Right lobe of liver (tissue), 6 donors: ENCODE data around the gene MYH7B. TPM values are rescaled to one million over a fixed set of nuclear protein-coding genes. Genes with fewer than 3 reads are reported as not detected.

ENCODE experiments used
- ATAC-seq, 4 donors: fragments of 200-7000 bp; cut with Tn5 transposase; one replicate each; pipeline ENCODE4 v1.9.1; 2020; ENCODE audit warnings: mild to moderate bottlenecking in 4 of 4, moderate library complexity in 4 of 4
- DNase-seq, 3 donors: peaks; one replicate each; pipeline ENCODE4 v3.0.0-alpha.2; 2020
- H3K27ac ChIP-seq, 3 donors: fragments of 200-600 bp; one replicate each; pipeline ENCODE4 v1.8.0; 2022
- H3K27me3 ChIP-seq, 2 donors: fragments of 200-600 bp; one replicate each; pipeline ENCODE4 v1.8.0; 2022
- H3K36me3 ChIP-seq, 4 donors: fragments of 200-600 bp; sonication (generic) in 1 of 4; one replicate each; pipeline versions ENCODE4 v1.5.1 to v1.8.0; 2017 to 2022; ENCODE audit warnings: control low read depth in 1 of 4
- H3K4me1 ChIP-seq, 4 donors: fragments of 200-600 bp; sonication (generic) in 1 of 4; one replicate each; pipeline versions ENCODE4 v1.5.1 to v1.8.0; 2017 to 2022; ENCODE audit warnings: control low read depth in 1 of 4
- H3K4me3 ChIP-seq, 3 donors: fragments of 200-600 bp; one replicate each; pipeline ENCODE4 v1.8.0; 2022
- H3K9me3 ChIP-seq, 4 donors: fragments of 200-600 bp; sonication (generic) in 1 of 4; one replicate each; pipeline versions ENCODE4 v1.5.1 to v1.8.0; 2017 to 2022; ENCODE audit warnings: control low read depth in 1 of 4
- CTCF ChIP-seq, 4 donors: fragments of 200-600 bp in 3 of 4; fragments of 450-650 bp in 1 of 4; IDR thresholded peaks; one replicate each; pipeline versions ENCODE4 v1.5.1 to v1.8.0; 2016 to 2022; ENCODE audit warnings: antibody characterized with exemption in 4 of 4, mild to moderate bottlenecking in 2 of 4
- POLR2A ChIP-seq: fragments of 450-650 bp; IDR thresholded peaks from one replicate; pipeline ENCODE4 v1.6.1; 2017; ENCODE audit warnings: antibody characterized with exemption, mild to moderate bottlenecking
- WGBS: methylation state at CpG from one replicate; pipeline ENCODE4 v1.1.6; 2018; ENCODE audit warnings: low coverage, low lambda C conversion rate; ENCODE audit not compliant: insufficient coverage; ENCODE audit errors: missing lambda C conversion rate; 5-methylcytosine and 5-hydroxymethylcytosine counted together
- intact Hi-C, 2 donors: fragments of 100-400 bp; cut with DNase I; formaldehyde crosslinking; loops; one replicate each; pipeline versions ENCODE4 v1.11.2 to v1.14.1; 2022
- total RNA-seq, 6 experiments: library from RNA; depleted of rRNA in 2 of 6; stranded (reverse); fragments of >200 nt in 2 of 6; fragmentation: NEBNext Ultra II Directional in 3 of 6; extraction: Animal tissue kit (Norgen Biotek cat#: 25700) in 3 of 6; gene quantifications; one replicate each; pipeline versions ENCODE4 v1.1.0 to v1.2.4, GENCODE V29; 2016 to 2023
- donor health status: DM: no; HTN: yes; CAD: no.
- donor health status: DM: no; HTN: no; CAD: no.
- donor health status: DM: no; HTN: no; CAD: no.
- donor health status: DM: no; HTN: yes; CAD: no.
- donor health status: DM: no; HTN: yes; CAD: no.

MYH7B gene
- total RNA-seq, 6 experiments from 2014 or later, result 0.11 to 1.0 (median 0.39) TPM; not detected in 1

- DNase-seq (peak in 1 of 3 donors; percentile 15), ATAC-seq (no peak)
- Histone ChIP-seq H3K27me3 (no peaks in the 10 kb centered on the region), H3K27ac (no peak overlapping the region), H3K9me3 (no peaks in the 10 kb centered on the region), H3K4me3 (no peak overlapping the region), H3K4me1 (no peaks in the 10 kb centered on the region), H3K36me3 (no peaks in the 10 kb centered on the region)
- intact Hi-C loops, result no loop called here
- 81% methylated on average over 3 of the region's 22 CpGs for WGBS
- TF ChIP-seq POLR2A (no peak), CTCF (IDR thresholded peaks at IDR 0.05) (no peak)
Measured at GRCh38 chr20:34980543-34981233, 25.0 kb downstream of the MYH7B start.

- DNase-seq, result peak in 1 of 3 donors; percentile 14
- TF ChIP-seq CTCF (IDR thresholded peaks at IDR 0.05) (no peak), POLR2A (no peak)
- 83% methylated on average over 15 of the region's 21 CpGs for WGBS
Measured at GRCh38 chr20:34982270-34983088, 26.8 kb downstream of the MYH7B start.

GRCh38 chr20:34983089-34983820, 27.6 kb downstream of the MYH7B start:
- no peak overlapping the region for H3K27ac ChIP-seq
- no peak overlapping the region for H3K4me3 ChIP-seq
- H3K36me3 ChIP-seq, result no peaks in the 10 kb centered on the region
- intact Hi-C loops, result no loop called here
- 26% methylated on average over 5 of the region's 5 CpGs for WGBS
- no peaks in the 10 kb centered on the region for H3K9me3 ChIP-seq
- DNase-seq (peak in 1 of 3 donors; percentile 48), ATAC-seq (no peak)
- no peaks in the 10 kb centered on the region for H3K27me3 ChIP-seq
- no peaks in the 10 kb centered on the region for H3K4me1 ChIP-seq
- no peak for TF ChIP-seq CTCF (IDR thresholded peaks at IDR 0.05)
- TF ChIP-seq POLR2A, result no peak

More at GRCh38 chr20:34982270-34983088, 26.8 kb downstream of the MYH7B start:
- no peak for ATAC-seq
- H3K27me3 ChIP-seq, result no peaks in the 10 kb centered on the region
- no peaks in the 10 kb centered on the region for H3K9me3 ChIP-seq
- no peak overlapping the region for H3K4me3 ChIP-seq
- intact Hi-C loops, result no loop called here
- no peaks in the 10 kb centered on the region for H3K36me3 ChIP-seq
- H3K27ac ChIP-seq, result no peak overlapping the region
- no peaks in the 10 kb centered on the region for H3K4me1 ChIP-seq

DNA sequence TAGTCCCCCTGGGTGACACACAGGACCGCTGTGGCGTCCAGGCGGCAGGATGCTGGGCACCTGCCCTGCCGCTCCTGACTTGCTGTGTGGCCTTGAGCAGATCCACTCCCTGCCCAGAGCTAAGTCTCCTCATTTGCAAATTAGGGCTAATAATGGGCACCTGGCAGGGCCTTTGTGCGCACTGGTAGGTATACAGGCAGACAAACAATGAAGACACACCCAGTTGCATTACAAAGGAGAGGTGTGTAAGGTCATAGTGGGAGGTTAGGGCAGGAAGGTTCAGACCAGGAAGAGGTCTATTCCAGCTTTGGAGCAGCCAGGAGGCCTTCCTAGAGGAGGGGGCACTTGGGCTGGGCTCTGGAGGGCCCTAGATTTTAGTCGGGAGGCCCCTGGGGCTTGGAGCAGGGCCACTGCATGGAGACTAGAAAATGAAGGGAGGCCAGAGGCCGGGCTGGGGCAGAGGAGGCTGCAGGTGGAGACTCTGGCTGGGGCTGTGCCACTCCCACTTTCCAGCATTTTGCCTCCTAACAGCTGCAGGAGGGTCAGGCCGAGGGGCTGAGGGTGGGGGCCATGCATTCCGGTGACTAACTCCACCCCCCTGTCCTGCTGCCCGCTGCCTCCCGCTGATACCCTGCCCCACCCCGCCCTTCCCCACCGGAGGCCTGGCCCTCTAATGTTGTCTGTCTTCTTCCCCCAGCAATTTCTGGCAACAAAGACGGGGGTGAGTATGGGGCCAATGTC, 28.5 kb downstream of the MYH7B start:
- no peaks in the 10 kb centered on the region for H3K4me1 ChIP-seq
- no peak overlapping the region for H3K27ac ChIP-seq
- no peaks in the 10 kb centered on the region for H3K27me3 ChIP-seq
- DNase-seq (peak in 2 of 3 donors; percentile 17 to 48), ATAC-seq (no peak)
- H3K36me3 ChIP-seq, result no peaks in the 10 kb centered on the region
- H3K4me3 ChIP-seq, result no peak overlapping the region
- WGBS, result 50% methylated on average over 10 of the region's 14 CpGs
- H3K9me3 ChIP-seq, result no peaks in the 10 kb centered on the region
- TF ChIP-seq POLR2A (no peak), CTCF (IDR thresholded peaks at IDR 0.05) (no peak)
- intact Hi-C loops, result no loop called here
